Posterior cingulate gyrus (tissue), 11 donors: ENCODE measurements around the gene MDM4.

Experiments
- DNase-seq, 10 donors: peaks; one replicate each; pipeline versions ENCODE4 v3.0.0 to v3.0.0-alpha.2; 2020 to 2021; ENCODE audit warnings: mixed read lengths in 3 of 10
- intact Hi-C: fragments of 100-400 bp; cut with DNase I; formaldehyde crosslinking; loops from one replicate; pipeline ENCODE4 v1.15.1; 2023

MDM4 gene

DNA sequence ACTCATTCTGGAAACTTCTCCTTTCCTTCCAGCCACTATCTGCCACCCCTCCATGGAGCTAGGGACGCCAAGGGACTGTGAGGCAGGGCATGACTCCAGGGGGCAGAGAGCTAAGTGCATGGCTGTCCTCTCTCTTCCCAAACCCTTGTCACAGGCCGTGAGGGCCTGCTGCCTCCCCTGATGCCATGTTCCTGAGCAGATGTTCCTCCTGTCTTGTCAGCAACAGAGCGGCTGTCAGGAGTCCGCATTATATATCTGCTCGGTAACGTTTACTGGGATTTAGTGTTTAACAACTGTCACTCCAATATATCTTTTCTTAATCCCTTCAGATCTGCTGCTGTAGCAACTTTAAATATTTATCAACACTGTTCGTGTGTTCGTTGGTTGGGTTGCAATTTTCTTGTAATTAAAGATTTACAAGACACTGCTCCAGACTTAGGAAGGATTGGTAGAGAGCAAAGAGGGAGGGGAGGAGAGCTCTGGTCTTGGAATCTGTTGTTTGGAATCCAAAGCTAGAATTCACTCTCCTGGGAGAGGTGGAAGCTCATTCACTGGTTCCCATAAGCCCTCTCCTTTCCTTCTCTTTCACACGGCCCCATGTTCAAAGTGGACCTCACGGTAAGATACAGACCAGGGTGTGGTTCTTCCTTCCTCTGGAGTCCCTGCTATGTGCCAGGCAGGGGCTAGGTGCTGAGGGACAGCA lies 76.2 kb downstream of the MDM4 start:
- intact Hi-C loops, result no loop called here
- DNase-seq, result no peak

DNA sequence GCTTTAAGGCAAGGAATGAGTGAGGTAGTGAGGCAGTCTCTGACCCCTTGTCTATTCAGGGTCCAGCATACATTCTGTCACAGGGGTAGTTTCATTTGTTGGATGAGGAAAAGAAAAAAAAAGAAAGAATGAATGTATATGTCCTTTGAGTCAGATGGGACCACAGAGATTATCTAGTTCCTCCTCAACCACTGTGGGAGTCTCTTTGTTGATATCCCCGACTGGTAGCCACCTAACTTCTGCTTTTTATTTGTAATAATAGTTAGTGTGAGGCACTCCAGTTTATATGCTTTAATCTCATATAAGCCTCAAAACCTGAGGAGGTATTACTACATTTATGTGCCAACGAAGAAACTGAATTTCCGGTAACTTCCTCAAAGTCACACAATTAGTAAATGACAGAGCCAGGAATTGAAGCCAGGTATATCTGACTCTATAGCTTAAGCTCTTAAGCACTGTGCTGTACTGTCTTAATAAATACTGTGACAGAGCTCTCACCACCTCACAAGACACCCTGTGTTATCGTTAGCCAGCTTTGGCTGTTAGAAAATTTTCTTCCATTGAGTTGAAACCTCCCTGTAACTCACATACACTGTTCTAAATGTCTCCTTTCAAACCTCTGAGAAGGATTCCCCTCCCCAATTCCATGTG lies 82.2 kb downstream of the MDM4 start:
- intact Hi-C loops, result no loop called here
- DNase-seq, result no peak

DNA sequence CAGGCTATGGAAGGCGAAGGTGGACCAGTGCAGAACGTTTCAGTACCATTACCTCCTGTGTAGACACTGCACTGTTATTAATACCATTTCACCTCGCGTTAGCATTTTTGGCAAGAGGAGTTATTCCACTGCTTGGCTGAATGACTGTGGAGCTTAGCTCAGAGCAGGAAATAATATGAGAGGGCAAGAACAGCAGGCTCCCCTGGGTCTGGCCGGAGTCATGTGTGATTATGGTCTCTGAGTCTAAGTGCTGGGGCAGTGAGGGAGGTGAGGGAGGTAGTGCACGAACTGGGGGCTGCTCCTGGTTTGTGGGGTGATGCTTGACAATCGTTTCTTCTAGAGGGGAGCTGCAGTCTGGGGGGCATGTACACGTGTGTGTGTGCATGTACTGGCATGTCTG lies 82.9 kb downstream of the MDM4 start:
- intact Hi-C loops, result no loop called here
- peak in 1 of 10 donors; percentile 2 for DNase-seq

DNA sequence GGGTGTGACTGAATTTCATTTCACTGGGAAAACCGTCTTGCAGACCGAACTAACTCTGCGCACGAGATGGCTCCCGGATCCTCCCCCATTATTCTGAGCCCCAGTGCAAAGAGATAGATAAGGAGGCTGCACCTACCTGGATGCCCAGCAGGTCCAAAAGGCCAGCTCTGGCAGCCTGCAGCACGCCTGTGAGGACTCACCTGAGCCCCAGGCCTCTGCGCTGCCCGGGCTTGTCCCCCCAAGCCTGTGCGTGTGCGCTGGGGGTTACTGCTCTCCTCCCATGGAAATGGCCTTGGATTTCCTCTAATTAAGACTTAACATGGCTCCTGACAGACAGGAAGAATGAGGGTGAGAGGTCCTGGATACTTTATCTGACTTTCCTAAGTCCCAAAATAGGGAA lies 83.4 kb downstream of the MDM4 start:
- DNase-seq, result no peak
- intact Hi-C loops, result no loop called here

DNA sequence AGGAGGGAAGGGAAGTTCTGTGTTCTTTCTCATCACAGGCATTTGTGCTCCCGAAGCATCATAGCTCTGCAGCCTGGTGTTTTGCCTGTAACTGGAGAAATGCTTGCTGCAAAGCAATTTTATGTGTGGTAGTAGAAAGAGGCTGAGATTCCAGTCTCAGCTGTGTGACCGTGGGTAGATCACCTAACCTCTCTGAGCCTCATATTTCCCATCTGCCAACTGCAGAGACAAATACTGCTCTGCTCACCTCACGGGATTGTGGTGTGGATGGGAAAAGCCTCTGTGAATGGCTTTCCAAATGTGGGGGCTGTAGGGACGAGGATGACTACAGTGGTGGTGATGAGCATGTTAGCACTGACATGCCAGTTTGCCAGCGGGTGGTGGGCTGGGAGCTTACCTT lies 84.0 kb downstream of the MDM4 start:
- DNase-seq, result peak in 1 of 10 donors; percentile 40
- intact Hi-C loops, result no loop called here

DNA sequence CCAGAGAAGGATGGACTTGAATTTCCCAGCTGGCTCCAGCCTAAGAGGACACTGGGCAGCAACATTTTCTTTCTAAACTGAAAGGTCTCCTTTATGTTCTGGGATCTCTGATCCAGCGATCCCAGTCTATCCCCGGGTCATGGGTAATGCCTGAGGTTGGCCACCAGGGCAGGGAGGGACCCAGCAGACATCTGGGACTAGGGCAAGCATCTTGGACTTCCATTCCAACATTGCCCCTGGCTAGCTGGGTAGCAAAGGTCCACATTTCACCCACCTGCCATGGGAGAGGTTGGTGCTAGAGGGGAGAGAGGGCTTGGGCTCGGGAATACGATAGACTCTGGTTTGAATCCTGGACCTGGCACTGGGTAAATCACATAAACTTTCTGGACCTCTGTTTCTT lies 84.8 kb downstream of the MDM4 start:
- intact Hi-C loops, result no loop called here
- DNase-seq, result peak in 1 of 10 donors; percentile 15

DNA sequence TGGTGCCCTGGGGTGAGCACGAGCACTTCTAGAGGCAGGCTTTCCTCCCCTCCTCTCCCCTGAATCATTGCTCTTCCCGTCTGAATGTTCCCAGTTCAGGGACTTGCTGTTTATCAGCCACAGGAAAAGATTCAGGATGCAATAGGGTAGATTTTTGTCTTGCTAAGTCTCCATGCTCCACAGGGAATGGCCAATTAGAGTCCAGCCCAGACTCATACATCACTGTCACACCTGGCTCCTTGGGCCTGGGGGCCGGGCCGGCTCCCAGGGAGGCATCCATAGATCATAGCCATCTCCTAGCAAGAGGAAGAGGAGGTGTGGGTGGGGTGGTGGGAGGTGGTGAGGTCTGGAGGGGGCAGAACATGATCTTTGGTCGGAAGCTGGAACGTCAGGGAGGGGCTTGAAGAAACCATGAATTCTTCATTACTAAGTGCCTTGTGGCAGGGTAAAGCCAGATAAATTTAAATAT lies 85.9 kb downstream of the MDM4 start:
- intact Hi-C loops, result no loop called here
- no peak for DNase-seq

DNA sequence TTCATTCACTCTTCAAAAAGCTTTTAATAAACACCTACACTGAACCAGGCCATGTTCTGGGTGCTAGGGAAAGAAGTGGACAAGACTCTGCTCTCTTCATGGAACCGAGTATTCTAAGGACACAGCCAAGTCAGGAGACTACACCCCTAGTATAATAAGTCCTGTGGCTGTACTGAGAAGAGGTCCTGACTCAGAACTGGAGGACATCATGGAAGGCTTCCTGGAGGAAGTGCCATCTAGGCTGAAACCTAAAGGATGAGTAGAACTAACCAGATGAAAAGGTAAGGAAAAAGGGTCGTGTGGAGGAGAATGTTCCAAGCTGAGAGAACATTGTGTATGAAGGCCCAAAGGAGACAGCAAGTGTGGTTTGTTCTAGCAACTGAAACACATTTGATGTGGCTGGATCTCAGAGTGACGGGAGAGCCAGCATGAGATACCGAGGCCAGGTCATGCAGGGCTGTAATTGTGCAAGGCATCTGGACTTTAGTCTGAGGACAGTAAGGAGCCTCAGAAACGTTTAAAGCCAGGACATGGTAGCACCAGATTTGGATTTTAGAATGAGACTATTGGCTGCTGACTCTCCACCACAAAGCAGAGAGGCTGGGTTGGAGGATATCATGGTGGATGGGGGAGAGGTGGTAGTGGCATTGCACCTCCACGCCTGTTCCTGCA lies 86.8 kb downstream of the MDM4 start:
- DNase-seq, result no peak
- intact Hi-C loops, result no loop called here

DNA sequence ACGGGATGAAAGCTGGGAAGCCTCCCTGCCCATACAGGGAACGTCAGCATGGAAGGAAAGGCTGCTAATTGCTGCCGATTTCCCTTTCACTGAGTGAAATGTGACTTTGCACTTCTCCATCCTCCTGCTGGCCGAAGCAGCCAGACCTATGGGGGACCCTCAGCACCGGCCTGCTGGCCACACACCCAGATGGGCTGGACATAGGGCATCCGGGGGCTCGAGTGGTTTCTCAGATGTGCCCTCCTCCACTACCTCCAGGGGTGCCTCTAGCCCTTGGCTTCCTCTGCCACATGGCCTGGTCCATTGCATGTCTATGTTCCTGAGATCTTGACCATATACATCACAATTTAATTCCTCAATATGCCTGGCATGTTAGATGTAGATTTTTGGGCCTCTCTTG lies 89.6 kb downstream of the MDM4 start:
- DNase-seq, result peak in 1 of 10 donors; percentile 67
- intact Hi-C loops, result no loop called here
